Fibroblast of the conjunctiva (primary cell): ENCODE measurements around the gene RHOH.

Experiments
- DNase-seq: peaks from one replicate; pipeline ENCODE4 v3.0.0-alpha.2; 2010; ENCODE audit warnings: low read depth

The RHOH gene

GRCh38 chr4:40190019-40190418, 6.8 kb upstream of the RHOH start:
- DNase-seq: no peak

GRCh38 chr4:40190465-40190864, 6.4 kb upstream of the RHOH start:
- DNase-seq: no peak

GRCh38 chr4:40190880-40191815, 5.7 kb upstream of the RHOH start:
- DNase-seq: no peak

- DNase-seq: no peak
These were observed 4.5 kb upstream of the RHOH start for GRCh38 chr4:40192114-40193015.

GRCh38 chr4:40193016-40193571, 3.7 kb upstream of the RHOH start:
- DNase-seq: no peak

- no peak for DNase-seq
These were observed 3.3 kb upstream of the RHOH start for GRCh38 chr4:40193578-40193977.

- no peak for DNase-seq
These were observed 2.1 kb upstream of the RHOH start for GRCh38 chr4:40194602-40195161.

GRCh38 chr4:40195182-40196177, 1.4 kb upstream of the RHOH start:
- DNase-seq: no peak

GRCh38 chr4:40196272-40196671, 559 bp upstream of the RHOH start:
- no peak for DNase-seq

- no peak for DNase-seq
These were observed 1.3 kb downstream of the RHOH start for GRCh38 chr4:40197879-40198689.

GRCh38 chr4:40199179-40199670, 2.4 kb downstream of the RHOH start:
- no peak for DNase-seq

GRCh38 chr4:40199999-40200874, 3.4 kb downstream of the RHOH start:
- no peak for DNase-seq

GRCh38 chr4:40200875-40201801, 4.3 kb downstream of the RHOH start:
- no peak for DNase-seq

GRCh38 chr4:40201898-40202297, 5.1 kb downstream of the RHOH start:
- no peak for DNase-seq

GRCh38 chr4:40202474-40202873, 5.6 kb downstream of the RHOH start:
- DNase-seq: no peak

GRCh38 chr4:40204507-40205258, 7.9 kb downstream of the RHOH start:
- no peak for DNase-seq
